H1 (cell line): ENCODE measurements around the gene VAV2. TPM values are rescaled to one million over a fixed set of nuclear protein-coding genes. Genes with fewer than 3 reads are reported as not detected.
A peak's percentile ranks its signal among the peaks of the same experiment; 100 is the strongest.

ENCODE experiments used
- CTCF ChIA-PET: fragments of 300-600 bp; sonication (Branson Sonifier 250); formaldehyde crosslinking; loops from one replicate; lab custom pipeline; 2021; ENCODE audit not compliant: partially characterized antibody; lab: Charles Lee
- POLR2A ChIA-PET: fragments of 300-600 bp; sonication (Branson Sonifier 250); formaldehyde crosslinking; loops from one replicate; lab custom pipeline; 2021; ENCODE audit warnings: inconsistent platforms; ENCODE audit not compliant: partially characterized antibody; lab: Charles Lee
- DNase-seq, 2 experiments: peaks; one replicate each; pipeline versions ENCODE4 v3.0.0 to v3.0.0-alpha.2; 2010 to 2022; ENCODE audit warnings: low spot score in 2 of 2, low read depth in 1 of 2, mixed read lengths in 1 of 2
- FAIRE-seq: peaks from 2 replicates; lab custom pipeline; 2011; peaks lifted over from hg19 to GRCh38; lab: Jason Lieb, UNC
- H2AFZ ChIP-seq: 2 replicates; pipeline ENCODE4 v1.8.1; 2012; ENCODE audit warnings: low read length, inconsistent platforms
- H2AK5ac ChIP-seq: 2 replicates; pipeline ENCODE4 v1.6.1; 2013; ENCODE audit warnings: low read depth, low read length
- H2BK120ac ChIP-seq: replicated peaks from 2 replicates; pipeline ENCODE3; 2013; ENCODE audit warnings: low read depth, low read length, inconsistent platforms
- H2BK12ac ChIP-seq: 2 replicates; pipeline ENCODE4 v1.6.1; 2013; ENCODE audit warnings: low read depth, low read length
- H2BK15ac ChIP-seq: 2 replicates; pipeline ENCODE4 v1.6.1; 2013; ENCODE audit warnings: low read length
- H2BK20ac ChIP-seq: 2 replicates; pipeline ENCODE4 v1.6.1; 2013; ENCODE audit warnings: low read length
- H2BK5ac ChIP-seq: 2 replicates; pipeline ENCODE4 v1.6.1; 2013; ENCODE audit warnings: low read depth, low read length
- H3K14ac ChIP-seq: 2 replicates; pipeline ENCODE4 v1.6.1; 2013; ENCODE audit warnings: inconsistent platforms; ENCODE audit not compliant: insufficient read length
- H3K18ac ChIP-seq: 2 replicates; pipeline ENCODE4 v1.6.1; 2013; ENCODE audit warnings: low read length; ENCODE audit errors: extremely low read depth
- H3K23ac ChIP-seq: 2 replicates; pipeline ENCODE4 v1.6.1; 2013; ENCODE audit warnings: inconsistent platforms; ENCODE audit not compliant: insufficient read length
- H3K23me2 ChIP-seq: 2 replicates; pipeline ENCODE4 v1.6.1; 2013; ENCODE audit warnings: low read depth, low read length
- H3K27ac ChIP-seq: 2 replicates; pipeline ENCODE4 v1.6.1; 2011; ENCODE audit warnings: low read depth, low read length, inconsistent platforms
- H3K27me3 ChIP-seq, 4 experiments: replicated peaks in 1 of 4; 1 replicate in 1 of 4; 2 replicates in 3 of 4; pipeline versions ENCODE4 v1.6.1 to v1.8.1; 2011 to 2013; ENCODE audit warnings: low read length in 3 of 4, mild to moderate bottlenecking in 3 of 4, inconsistent platforms in 2 of 4, mixed read lengths in 2 of 4, moderate library complexity in 1 of 4; ENCODE audit not compliant: control insufficient read depth in 3 of 4, insufficient read depth in 3 of 4; ENCODE audit errors: extremely low read depth in 1 of 4
- H3K36me3 ChIP-seq, 4 experiments: 2 replicates each; pipeline versions ENCODE4 v1.6.1 to v1.8.1; 2011 to 2013; ENCODE audit warnings: mild to moderate bottlenecking in 4 of 4, low read length in 3 of 4, moderate library complexity in 2 of 4, control low read depth in 1 of 4, inconsistent platforms in 1 of 4; ENCODE audit not compliant: insufficient read depth in 4 of 4, control insufficient read depth in 2 of 4
- H3K4ac ChIP-seq: replicated peaks from 2 replicates; pipeline ENCODE3; 2013; ENCODE audit warnings: low read length, low read depth, mixed read lengths, inconsistent platforms; ENCODE audit not compliant: insufficient read length
- H3K4me1 ChIP-seq, 4 experiments: replicated peaks in 1 of 4; 1 replicate in 1 of 4; 2 replicates in 3 of 4; pipeline versions ENCODE4 v1.6.1 to v1.8.1; 2011 to 2013; ENCODE audit warnings: low read length in 3 of 4, inconsistent platforms in 2 of 4, mixed read lengths in 1 of 4; ENCODE audit not compliant: insufficient read depth in 4 of 4, control insufficient read depth in 3 of 4
- H3K4me2 ChIP-seq, 2 experiments: 2 replicates each; pipeline versions ENCODE4 v1.6.1 to v1.8.1; 2011 to 2013; ENCODE audit warnings: low read depth in 2 of 2, low read length in 2 of 2, control low read depth in 1 of 2, inconsistent platforms in 1 of 2, mild to moderate bottlenecking in 1 of 2; ENCODE audit not compliant: insufficient read depth in 1 of 2
- H3K4me3 ChIP-seq, 4 experiments: fragments of 200-600, 300-600 bp in 1 of 4; sonication (generic), shearing (Covaris generic), sonication (Bioruptor Twin) in 1 of 4; 2 replicates each; pipeline versions ENCODE4 v1.5.1 to v1.8.1; 2011 to 2016; ENCODE audit warnings: low read length in 4 of 4, low read depth in 3 of 4, control low read depth in 2 of 4, inconsistent platforms in 2 of 4, mild to moderate bottlenecking in 2 of 4, mixed read lengths in 1 of 4, moderate library complexity in 1 of 4; ENCODE audit not compliant: insufficient read depth in 2 of 4; ENCODE audit errors: extremely low read depth in 1 of 4
- H3K56ac ChIP-seq: replicated peaks from 2 replicates; pipeline ENCODE3; 2013; ENCODE audit warnings: low read depth, mild to moderate bottlenecking, mixed read lengths, low read length, inconsistent platforms; ENCODE audit not compliant: insufficient read length
- H3K79me1 ChIP-seq: 2 replicates; pipeline ENCODE4 v1.6.1; 2013; ENCODE audit warnings: low read depth, low read length, control low read depth
- H3K79me2 ChIP-seq, 2 experiments: 2 replicates each; pipeline versions ENCODE4 v1.6.1 to v1.8.1; 2012 to 2013; ENCODE audit warnings: low read length in 2 of 2, mild to moderate bottlenecking in 2 of 2, inconsistent platforms in 1 of 2; ENCODE audit not compliant: insufficient read depth in 2 of 2, control insufficient read depth in 1 of 2
- H3K9ac ChIP-seq, 4 experiments: replicated peaks in 1 of 4; 1 replicate in 1 of 4; 2 replicates in 3 of 4; pipeline versions ENCODE4 v1.6.1 to v1.8.1; 2011 to 2013; ENCODE audit warnings: low read depth in 3 of 4, low read length in 3 of 4, control low read depth in 2 of 4, mild to moderate bottlenecking in 2 of 4, moderate library complexity in 2 of 4, inconsistent platforms in 1 of 4; ENCODE audit errors: extremely low read depth in 1 of 4
- H3K9me3 ChIP-seq, 2 experiments: 2 replicates each; pipeline versions ENCODE4 v1.6.1 to v1.8.1; 2012 to 2013; ENCODE audit warnings: mild to moderate bottlenecking in 2 of 2, moderate library complexity in 2 of 2, control low read depth in 1 of 2, inconsistent platforms in 1 of 2, low read depth in 1 of 2, low read length in 1 of 2, mixed read lengths in 1 of 2; ENCODE audit not compliant: insufficient read depth in 2 of 2
- H4K20me1 ChIP-seq, 2 experiments: replicated peaks in 1 of 2; 2 replicates each; pipeline versions ENCODE3 to v1.8.1; 2011 to 2013; ENCODE audit warnings: inconsistent platforms in 2 of 2, low read length in 2 of 2, mild to moderate bottlenecking in 1 of 2; ENCODE audit not compliant: insufficient read depth in 2 of 2, control insufficient read depth in 1 of 2
- H4K5ac ChIP-seq: 2 replicates; pipeline ENCODE4 v1.6.1; 2013; ENCODE audit warnings: low read length, low read depth, mixed read lengths, inconsistent platforms; ENCODE audit not compliant: insufficient read length
- H4K8ac ChIP-seq: 2 replicates; pipeline ENCODE4 v1.8.0; 2013; ENCODE audit warnings: mild to moderate bottlenecking, moderate library complexity, low read length, inconsistent platforms; ENCODE audit not compliant: insufficient read depth; ENCODE audit errors: extremely low read depth
- H4K91ac ChIP-seq: replicated peaks from 2 replicates; pipeline ENCODE3; 2013; ENCODE audit warnings: low read length, mixed read lengths, inconsistent platforms; ENCODE audit not compliant: insufficient read length
- CHD1 ChIP-seq: IDR thresholded peaks from 2 replicates; pipeline ENCODE4 v1.6.1; 2012; ENCODE audit warnings: low read depth, low read length, improper control_type of control experiment
- CREB1 ChIP-seq: IDR thresholded peaks from 2 replicates; pipeline ENCODE4 v1.6.1; 2012; ENCODE audit warnings: inconsistent platforms
- EP300 ChIP-seq, 2 experiments: IDR thresholded peaks; 1 replicate in 1 of 2; 2 replicates in 1 of 2; pipeline ENCODE4 v1.6.1; 2011 to 2012; ENCODE audit warnings: low read depth in 2 of 2, low read length in 2 of 2, mild to moderate bottlenecking in 2 of 2, borderline replicate concordance in 1 of 2, inconsistent platforms in 1 of 2, moderate library complexity in 1 of 2
- GABPA ChIP-seq: IDR thresholded peaks from 2 replicates; pipeline ENCODE4 v1.6.1; 2011; ENCODE audit warnings: mild to moderate bottlenecking, low read length, moderate library complexity, borderline replicate concordance; ENCODE audit not compliant: insufficient read depth
- NANOG ChIP-seq: IDR thresholded peaks from 2 replicates; pipeline ENCODE4 v1.6.1; 2011; ENCODE audit warnings: low read length, low read depth, mild to moderate bottlenecking, inconsistent platforms; ENCODE audit not compliant: insufficient read depth, poor library complexity, severe bottlenecking
- RNF2 ChIP-seq: fragments of 200-900, 300-1000 bp; sonication (generic); IDR thresholded peaks from 2 replicates; pipeline ENCODE4 v1.7.1; 2016; ENCODE audit warnings: borderline replicate concordance, low read depth, mild to moderate bottlenecking, antibody characterized with exemption, low read length; ENCODE audit not compliant: poor library complexity, severe bottlenecking; ENCODE audit errors: missing control alignments
- SUZ12 ChIP-seq: fragments of 200-600 bp; sonication (generic); IDR thresholded peaks from 2 replicates; pipeline ENCODE4 v1.6.1; 2012; ENCODE audit warnings: mild to moderate bottlenecking, inconsistent platforms, low read length, moderate library complexity, mixed read lengths
- TAF7 ChIP-seq: optimal IDR thresholded peaks from 2 replicates; pipeline ENCODE3; 2011; ENCODE audit warnings: low read depth, mild to moderate bottlenecking, inconsistent platforms, low read length, moderate library complexity, borderline replicate concordance
- WGBS, 2 experiments: shearing (Covaris generic) in 1 of 2; methylation state at CpG; one replicate each; pipeline versions ENCODE4 v1.1.6 to v1.1.7; 2013 to 2015; ENCODE audit warnings: low lambda C conversion rate in 2 of 2, mixed read lengths in 2 of 2, inconsistent platforms in 1 of 2, low coverage in 1 of 2, missing lambda C conversion rate in 1 of 2; ENCODE audit not compliant: insufficient replicate concordance in 2 of 2, insufficient coverage in 1 of 2, insufficient read length in 1 of 2; ENCODE audit errors: extremely low coverage in 1 of 2, missing lambda C conversion rate in 1 of 2; 5-methylcytosine and 5-hydroxymethylcytosine counted together
- polyA plus RNA-seq, 7 experiments: library from polyadenylated mRNA; depleted of rRNA in 3 of 7; stranded (reverse) in 5 of 7; unstranded in 2 of 7; fragments of >200 nt in 5 of 7; fragments of 200-250 nt in 2 of 7; gene quantifications; 1 replicate in 5 of 7; 2 replicates in 1 of 7; 4 replicates in 1 of 7; pipeline versions ENCODE4 v1.2.1 to v1.2.3, GENCODE V29; 2011 to 2013; ENCODE audit warnings: missing spikeins in 2 of 7, mixed read lengths in 2 of 7
- total RNA-seq: library from RNA; stranded (reverse); fragmentation: NEBNext Ultra II Directional; extraction: Animal tissue kit (Norgen Biotek cat#: 25700); gene quantifications from 2 replicates; pipeline ENCODE4 v1.2.1, GENCODE V29; 2021
- TF ChIP-seq, protein P1 (sequence below), 3 experiments: IDR thresholded peaks; 1 replicate in 2 of 3; 2 replicates in 1 of 3; pipeline versions ENCODE4 v1.5.1 to v1.6.1; 2011; ENCODE audit warnings: low read length in 3 of 3, mild to moderate bottlenecking in 3 of 3, inconsistent platforms in 2 of 3, low read depth in 1 of 3, moderate library complexity in 1 of 3; ENCODE audit not compliant: insufficient read depth in 1 of 3; ENCODE audit errors: control extremely low read depth in 1 of 3

Gene VAV2
- total and polyA plus RNA-seq, 2 of the 8 experiments (the other 6 are each of a cell fraction or from before 2014, with no cell fraction given): 13.6 to 37.6 TPM

GRCh38 chr9:133879615-133880014 is 112.5 kb downstream of the VAV2 start:
- H2BK12ac ChIP-seq: 0 out of 2 replicates have a peak overlapping the region, but pooled peaks have one; percentile 60
- H4K91ac ChIP-seq: peak overlapping the region; percentile 3
- 90% methylated on average over 11 of the region's 11 CpGs; no CpG with 5 or more reads in 1 of the 2 experiments for WGBS, 2 experiments
- H3K4ac ChIP-seq: no peak overlapping the region
- peaks cover 0 to 24% (median 14%) of the 10 kb centered on the region in 4 experiments; a peak in 6 of 7 replicates for H3K4me1 ChIP-seq
- H2AK5ac ChIP-seq: no peak overlapping the region
- peaks cover 15% of the 10 kb centered on the region for H3K79me1 ChIP-seq
- no peak for DNase-seq
- no peak overlapping the region for H2BK15ac ChIP-seq
- no peak overlapping the region for H2AFZ ChIP-seq
- no peak overlapping the region for H2BK120ac ChIP-seq
- H3K23ac ChIP-seq: no peak overlapping the region
- H3K56ac ChIP-seq: no peak overlapping the region
- ChIA-PET POLR2A (no interaction called here), CTCF (interaction anchor here (0.6 to 4.2 kb wide), 6 partner anchors 9 to 171 kb away, joined by 3 to 16 read pairs (median 4); no protein-coding TSS in a partner anchor)
- H3K18ac ChIP-seq: no peak overlapping the region
- H3K36me3 ChIP-seq: no peaks in the 10 kb centered on the region
- H3K9ac ChIP-seq: no peak overlapping the region
- H3K4me2 ChIP-seq: no peak overlapping the region
- H4K8ac ChIP-seq: no peak overlapping the region
- no peak overlapping the region for H2BK20ac ChIP-seq
- no peak overlapping the region for H3K27ac ChIP-seq
- H2BK5ac ChIP-seq: no peak overlapping the region
- no peak overlapping the region for H3K14ac ChIP-seq
- H3K27me3 ChIP-seq: no peaks in the 10 kb centered on the region
- H3K23me2 ChIP-seq: no peaks in the 10 kb centered on the region
- no peak overlapping the region for H3K4me3 ChIP-seq
- H3K79me2 ChIP-seq: peaks cover 0 to 63% of the 10 kb centered on the region in 2 experiments; a peak in 2 of 4 replicates
- no peak for FAIRE-seq
- H4K5ac ChIP-seq: no peak overlapping the region
- no peaks in the 10 kb centered on the region for H3K9me3 ChIP-seq
- peaks cover 6 to 11% of the 10 kb centered on the region in 2 experiments for H4K20me1 ChIP-seq
- TF ChIP-seq EP300 (IDR thresholded peaks at IDR 0.05; ENCODE audit: borderline replicate concordance in 1 of 2, low read depth in 2 of 2, low read length in 2 of 2) (no peak), CREB1 (no peak), SUZ12 (no peak), TAF7 (no peak), NANOG (no peak), CHD1 (no peak), RNF2 (no peak), GABPA (no peak)
- TF ChIP-seq, protein P1, sequence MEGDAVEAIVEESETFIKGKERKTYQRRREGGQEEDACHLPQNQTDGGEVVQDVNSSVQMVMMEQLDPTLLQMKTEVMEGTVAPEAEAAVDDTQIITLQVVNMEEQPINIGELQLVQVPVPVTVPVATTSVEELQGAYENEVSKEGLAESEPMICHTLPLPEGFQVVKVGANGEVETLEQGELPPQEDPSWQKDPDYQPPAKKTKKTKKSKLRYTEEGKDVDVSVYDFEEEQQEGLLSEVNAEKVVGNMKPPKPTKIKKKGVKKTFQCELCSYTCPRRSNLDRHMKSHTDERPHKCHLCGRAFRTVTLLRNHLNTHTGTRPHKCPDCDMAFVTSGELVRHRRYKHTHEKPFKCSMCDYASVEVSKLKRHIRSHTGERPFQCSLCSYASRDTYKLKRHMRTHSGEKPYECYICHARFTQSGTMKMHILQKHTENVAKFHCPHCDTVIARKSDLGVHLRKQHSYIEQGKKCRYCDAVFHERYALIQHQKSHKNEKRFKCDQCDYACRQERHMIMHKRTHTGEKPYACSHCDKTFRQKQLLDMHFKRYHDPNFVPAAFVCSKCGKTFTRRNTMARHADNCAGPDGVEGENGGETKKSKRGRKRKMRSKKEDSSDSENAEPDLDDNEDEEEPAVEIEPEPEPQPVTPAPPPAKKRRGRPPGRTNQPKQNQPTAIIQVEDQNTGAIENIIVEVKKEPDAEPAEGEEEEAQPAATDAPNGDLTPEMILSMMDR (IDR thresholded peaks at IDR 0.05; ENCODE audit: control extremely low read depth in 1 of 3, insufficient read depth in 1 of 3, low read depth in 1 of 3, low read length in 3 of 3): no peak
